CD14-positive monocyte (primary cell): Measurements from ENCODE around the gene LSM10. TPM values are rescaled to one million over a fixed set of nuclear protein-coding genes. Genes with fewer than 3 reads are reported as not detected.
A peak's percentile ranks its signal among the peaks of the same experiment; 100 is the strongest.

Experiments used
- DNase-seq, 3 donors: peaks; one replicate each; pipeline ENCODE4 v3.0.0-alpha.2; 2011 to 2022
- H2AFZ ChIP-seq: 2 replicates; pipeline ENCODE4 v1.6.0; 2012; ENCODE audit warnings: mild to moderate bottlenecking, low read depth, low read length, inconsistent platforms; ENCODE audit not compliant: insufficient read depth, poor library complexity, severe bottlenecking
- H3K27ac ChIP-seq, 2 donors: 1 replicate in 1 of 2; 2 replicates in 1 of 2; pipeline ENCODE4 v1.5.1; 2012 to 2013; ENCODE audit warnings: low read length in 2 of 2, control low read depth in 1 of 2, inconsistent platforms in 1 of 2, low read depth in 1 of 2, mild to moderate bottlenecking in 1 of 2
- H3K27me3 ChIP-seq, 2 donors: one replicate each; pipeline versions ENCODE4 v1.6.0 to v1.6.1; 2011 to 2013; ENCODE audit warnings: low read length in 2 of 2; ENCODE audit not compliant: control insufficient read depth in 2 of 2, insufficient read depth in 2 of 2
- H3K36me3 ChIP-seq, 2 donors: replicated peaks in 1 of 2; 1 replicate in 1 of 2; 2 replicates in 1 of 2; pipeline versions ENCODE4 v1.5.1 to v1.6.1; 2012 to 2013; ENCODE audit warnings: low read length in 2 of 2, control low read depth in 1 of 2, inconsistent platforms in 1 of 2, mild to moderate bottlenecking in 1 of 2; ENCODE audit not compliant: insufficient read depth in 2 of 2, control insufficient read depth in 1 of 2
- H3K4me1 ChIP-seq, 2 donors: 1 replicate in 1 of 2; 2 replicates in 1 of 2; pipeline versions ENCODE4 v1.5.1 to v1.6.1; 2012 to 2013; ENCODE audit warnings: low read length in 2 of 2, control low read depth in 1 of 2, inconsistent platforms in 1 of 2, mild to moderate bottlenecking in 1 of 2, moderate library complexity in 1 of 2; ENCODE audit not compliant: insufficient read depth in 2 of 2, control insufficient read depth in 1 of 2
- H3K4me2 ChIP-seq: replicated peaks from 2 replicates; pipeline ENCODE3; 2012; ENCODE audit warnings: low read length, moderate library complexity, mild to moderate bottlenecking; ENCODE audit not compliant: poor library complexity, severe bottlenecking; ENCODE audit errors: extremely low read depth
- H3K4me3 ChIP-seq, 3 experiments: fragments of 200-600 bp in 1 of 3; sonication (generic) in 1 of 3; replicated peaks in 1 of 3; 1 replicate in 2 of 3; 2 replicates in 1 of 3; pipeline ENCODE4 v1.5.1; 2011 to 2013; ENCODE audit warnings: low read length in 3 of 3, mild to moderate bottlenecking in 3 of 3, control low read depth in 2 of 3, low read depth in 2 of 3, inconsistent platforms in 1 of 3, moderate library complexity in 1 of 3
- H3K79me2 ChIP-seq: 2 replicates; pipeline ENCODE4 v1.6.0; 2012; ENCODE audit warnings: mild to moderate bottlenecking, control low read depth, inconsistent platforms, low read length, moderate library complexity; ENCODE audit not compliant: insufficient read depth
- H3K9ac ChIP-seq: 2 replicates; pipeline ENCODE4 v1.6.0; 2017; ENCODE audit warnings: low read length, mild to moderate bottlenecking; ENCODE audit not compliant: insufficient read depth, poor library complexity, severe bottlenecking
- H3K9me3 ChIP-seq, 2 donors: replicated peaks in 1 of 2; 1 replicate in 1 of 2; 2 replicates in 1 of 2; pipeline versions ENCODE4 v1.5.1 to v1.6.1; 2012 to 2013; ENCODE audit warnings: low read length in 2 of 2, control low read depth in 1 of 2; ENCODE audit not compliant: control insufficient read depth in 1 of 2, insufficient read depth in 1 of 2
- H4K20me1 ChIP-seq: 2 replicates; pipeline ENCODE4 v1.6.0; 2012; ENCODE audit warnings: mild to moderate bottlenecking, low read length, control low read depth, moderate library complexity; ENCODE audit not compliant: insufficient read depth
- H3K27ac Mint-ChIP-seq, 7 donors: one replicate each; pipeline ENCODE4 v1.8.0; 2020; ENCODE audit warnings: mild to moderate bottlenecking in 7 of 7, mixed read lengths in 7 of 7, moderate library complexity in 6 of 7, inconsistent platforms in 2 of 7
- H3K27me3 Mint-ChIP-seq, 3 donors: one replicate each; pipeline ENCODE4 v1.8.0; 2021 to 2022; ENCODE audit warnings: low read depth in 3 of 3, mild to moderate bottlenecking in 3 of 3, mixed read lengths in 3 of 3, moderate library complexity in 3 of 3, inconsistent platforms in 1 of 3
- H3K36me3 Mint-ChIP-seq, 2 donors: one replicate each; pipeline ENCODE4 v1.8.0; 2020; ENCODE audit warnings: mixed read lengths in 2 of 2, inconsistent platforms in 1 of 2, mild to moderate bottlenecking in 1 of 2
- H3K4me1 Mint-ChIP-seq: one replicate; pipeline ENCODE4 v1.8.0; 2020; ENCODE audit warnings: mild to moderate bottlenecking, mixed read lengths
- H3K4me3 Mint-ChIP-seq, 2 donors: one replicate each; pipeline ENCODE4 v1.8.0; 2020; ENCODE audit warnings: mild to moderate bottlenecking in 2 of 2, mixed read lengths in 2 of 2, moderate library complexity in 1 of 2
- H3K9me3 Mint-ChIP-seq, 7 donors: one replicate each; pipeline ENCODE4 v1.8.0; 2020 to 2022; ENCODE audit warnings: mixed read lengths in 7 of 7, mild to moderate bottlenecking in 6 of 7, moderate library complexity in 6 of 7, inconsistent platforms in 2 of 7
- CTCF ChIP-seq: fragments of 200-600 bp; IDR thresholded peaks from one replicate; pipeline ENCODE4 v1.8.0; 2022; ENCODE audit warnings: antibody characterized with exemption, mild to moderate bottlenecking
- WGBS: methylation state at CpG from one replicate; pipeline ENCODE4 v1.1.5; 2013; ENCODE audit warnings: missing lambda C conversion rate; ENCODE audit not compliant: insufficient coverage; 5-methylcytosine and 5-hydroxymethylcytosine counted together
- intact Hi-C, 2 donors: fragments of 100-400 bp; cut with micrococcal nuclease; formaldehyde crosslinking; loops; one replicate each; pipeline versions ENCODE4 v1.15.0 to v1.15.1; 2023
- polyA plus RNA-seq, 3 donors: library from polyadenylated mRNA; depleted of rRNA in 1 of 3; unstranded in 2 of 3; stranded (reverse) in 1 of 3; fragments of 300-500 nt in 2 of 3; fragments of >200 nt in 1 of 3; fragmentation: Illumina TruSeq in 2 of 3; gene quantifications; 1 replicate in 2 of 3; 2 replicates in 1 of 3; pipeline ENCODE4 v1.2.3, GENCODE V29; 2012 to 2021

The LSM10 gene
- polyA plus RNA-seq, 3 donors = 91.4 to 234 (median 224) TPM

GRCh38 chr1:36367066-36367465, 30.6 kb downstream of the LSM10 start:
- H3K4me1 Mint-ChIP-seq = peaks cover 54% of the 10 kb centered on the region
- H3K4me3 ChIP-seq = no peak overlapping the region
- H4K20me1 ChIP-seq = peaks cover 44% of the 10 kb centered on the region
- peak overlapping the region; percentile 62 to 86 for H3K27ac ChIP-seq
- no peaks in the 10 kb centered on the region for H3K27me3 Mint-ChIP-seq
- no peaks in the 10 kb centered on the region for H3K27me3 ChIP-seq
- H3K79me2 ChIP-seq = peaks cover 61% of the 10 kb centered on the region
- H3K4me2 ChIP-seq = no peak overlapping the region
- WGBS = 59% methylated on average over 3 of the region's 5 CpGs
- H3K4me1 ChIP-seq = peaks cover 57 to 61% of the 10 kb centered on the region in 2 donors
- H3K9me3 Mint-ChIP-seq = peaks cover 0 to 1% (median 0%) of the 10 kb centered on the region in 7 donors
- no peak overlapping the region for H3K4me3 Mint-ChIP-seq
- TF ChIP-seq CTCF = no peak
- peak overlapping the region; percentile 91 to 96 (median 93) for H3K27ac Mint-ChIP-seq
- H3K9me3 ChIP-seq = no peaks in the 10 kb centered on the region
- H3K9ac ChIP-seq = no peak overlapping the region
- DNase-seq = no peak
- H3K36me3 ChIP-seq = peaks cover 6 to 31% of the 10 kb centered on the region in 2 donors
- intact Hi-C loops = no loop called here
- H2AFZ ChIP-seq = no peak overlapping the region
- H3K36me3 Mint-ChIP-seq = peaks cover 34 to 41% of the 10 kb centered on the region in 2 donors

GRCh38 chr1:36366091-36366661, 31.5 kb downstream of the LSM10 start:
- Histone ChIP-seq H3K9me3 (no peaks in the 10 kb centered on the region), H4K20me1 (peaks cover 53% of the 10 kb centered on the region), H3K79me2 (peaks cover 59% of the 10 kb centered on the region), H3K27me3 (no peaks in the 10 kb centered on the region), H2AFZ (no peak overlapping the region), H3K36me3 (peaks cover 15 to 40% of the 10 kb centered on the region in 2 donors), H3K4me1 (peaks cover 50 to 54% of the 10 kb centered on the region in 2 donors), H3K9ac (no peak overlapping the region), H3K4me2 (peak overlapping the region; percentile 41), H3K27ac (peak overlapping the region; percentile 62 to 86), H3K4me3 (peak overlapping the region in 1 of 3 experiments; percentile 51)
- peak overlapping the region; percentile 27 to 64 for H3K4me3 Mint-ChIP-seq
- H3K36me3 Mint-ChIP-seq = peaks cover 43 to 50% of the 10 kb centered on the region in 2 donors
- intact Hi-C loops = no loop called here
- no peaks in the 10 kb centered on the region for H3K27me3 Mint-ChIP-seq
- WGBS = 60% methylated on average over 12 of the region's 18 CpGs
- no peak for TF ChIP-seq CTCF
- DNase-seq = peak; percentile 78 to 83 (median 79)
- peaks cover 0 to 1% (median 0%) of the 10 kb centered on the region in 7 donors for H3K9me3 Mint-ChIP-seq
- peaks cover 50% of the 10 kb centered on the region for H3K4me1 Mint-ChIP-seq
- H3K27ac Mint-ChIP-seq = peak overlapping the region; percentile 91 to 96 (median 93)
